Activated CD4-positive, alpha-beta T cell treated with anti-CD3 and anti-CD28 coated beads, Interleukin-2, amount 10 ng/mL, durations not matched to agents 24 days and 14 days (primary cell): ENCODE results near the gene PDE2A. TPM values are rescaled to one million over a fixed set of nuclear protein-coding genes. Genes with fewer than 3 reads are reported as not detected.
A peak's percentile ranks its signal among the peaks of the same experiment; 100 is the strongest.

Source experiments
- DNase-seq: peaks from one replicate; pipeline ENCODE4 v3.0.0; 2022
- H3K27ac Mint-ChIP-seq: one replicate; pipeline ENCODE4 v1.8.0; 2022; ENCODE audit warnings: mild to moderate bottlenecking, mixed read lengths
- H3K27me3 Mint-ChIP-seq: one replicate; pipeline ENCODE4 v1.8.0; 2022; ENCODE audit warnings: mixed read lengths
- H3K36me3 Mint-ChIP-seq: one replicate; pipeline ENCODE4 v1.8.0; 2022; ENCODE audit warnings: low read depth, mild to moderate bottlenecking, mixed read lengths
- H3K4me1 Mint-ChIP-seq: one replicate; pipeline ENCODE4 v1.8.0; 2021; ENCODE audit warnings: mixed read lengths
- H3K4me3 Mint-ChIP-seq: one replicate; pipeline ENCODE4 v1.8.0; 2022; ENCODE audit warnings: mild to moderate bottlenecking, moderate library complexity, mixed read lengths
- H3K9me3 Mint-ChIP-seq: one replicate; pipeline ENCODE4 v1.8.0; 2021; ENCODE audit warnings: mixed read lengths
- intact Hi-C: fragments of 100-400 bp; cut with micrococcal nuclease; formaldehyde crosslinking; loops from one replicate; pipeline ENCODE4 v1.15.1; 2023
- total RNA-seq: library from RNA; stranded (reverse); gene quantifications from 2 replicates; pipeline ENCODE4 v1.2.3, GENCODE V29; 2022

The PDE2A gene
- total RNA-seq, 1 donor from 2014 or later = 0.33 TPM

DNA sequence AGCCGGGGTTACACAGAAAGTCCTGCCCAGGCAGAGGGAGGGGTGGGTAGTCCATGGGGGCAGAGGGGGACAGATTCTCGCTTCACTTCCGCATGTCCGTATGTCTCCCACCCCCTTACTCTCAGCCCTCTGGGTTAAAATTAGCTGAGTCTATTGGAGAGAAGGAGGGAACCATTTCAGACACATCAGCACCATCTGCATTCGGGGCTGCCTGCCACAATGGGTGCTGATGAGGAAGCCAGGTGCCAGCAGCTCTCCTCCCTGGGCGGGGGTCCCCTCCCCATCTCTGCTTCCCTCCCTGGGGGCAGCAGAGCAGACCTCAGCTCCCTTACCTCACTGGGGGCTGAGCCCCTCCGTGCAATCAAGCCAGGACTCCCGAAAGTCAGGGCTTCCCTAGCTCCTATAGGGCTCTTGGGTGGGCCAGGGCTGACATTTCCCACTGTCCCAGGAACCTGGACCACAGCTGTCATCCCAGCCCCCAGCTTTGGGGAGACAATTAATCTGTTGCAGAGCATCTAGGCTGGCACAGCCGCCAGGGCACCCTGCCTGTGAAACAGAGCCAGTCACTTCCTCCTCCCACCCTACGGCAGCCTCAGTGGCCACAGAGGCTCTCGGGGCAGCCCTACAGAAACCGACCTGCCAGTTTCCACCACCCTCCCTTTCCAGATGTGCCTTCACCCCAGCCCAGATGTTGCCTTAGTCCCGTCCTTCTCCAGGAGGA is 67.3 kb downstream of the PDE2A start:
- Mint-ChIP-seq H3K4me1 (peaks cover 3% of the 10 kb centered on the region), H3K27me3 (peaks cover 23% of the 10 kb centered on the region), H3K4me3 (no peak overlapping the region), H3K36me3 (no peaks in the 10 kb centered on the region), H3K27ac (no peak overlapping the region), H3K9me3 (no peaks in the 10 kb centered on the region)
- intact Hi-C loops = no loop called here
- no peak for DNase-seq

GRCh38 chr11:72605973-72606747 is 68.1 kb downstream of the PDE2A start:
- peak overlapping the region; percentile 36 for H3K27ac Mint-ChIP-seq
- peaks cover 17% of the 10 kb centered on the region for H3K27me3 Mint-ChIP-seq
- no peak overlapping the region for H3K4me3 Mint-ChIP-seq
- no peaks in the 10 kb centered on the region for H3K9me3 Mint-ChIP-seq
- DNase-seq = no peak
- no peaks in the 10 kb centered on the region for H3K36me3 Mint-ChIP-seq
- peaks cover 3% of the 10 kb centered on the region for H3K4me1 Mint-ChIP-seq
- intact Hi-C loops = no loop called here

GRCh38 chr11:72604256-72604655 is 70.0 kb downstream of the PDE2A start:
- no peaks in the 10 kb centered on the region for H3K36me3 Mint-ChIP-seq
- no peak for DNase-seq
- H3K9me3 Mint-ChIP-seq = no peaks in the 10 kb centered on the region
- intact Hi-C loops = no loop called here
- peaks cover 3% of the 10 kb centered on the region for H3K4me1 Mint-ChIP-seq
- H3K27ac Mint-ChIP-seq = no peak overlapping the region
- peaks cover 14% of the 10 kb centered on the region for H3K27me3 Mint-ChIP-seq
- no peak overlapping the region for H3K4me3 Mint-ChIP-seq

GRCh38 chr11:72602250-72602904 is 71.8 kb downstream of the PDE2A start:
- DNase-seq = no peak

GRCh38 chr11:72600557-72600956 is 73.7 kb downstream of the PDE2A start:
- intact Hi-C loops = no loop called here
- Mint-ChIP-seq H3K9me3 (no peaks in the 10 kb centered on the region), H3K4me1 (no peaks in the 10 kb centered on the region)

More at GRCh38 chr11:72602250-72602904, 71.8 kb downstream of the PDE2A start:
- Mint-ChIP-seq H3K27ac (no peak overlapping the region), H3K36me3 (no peaks in the 10 kb centered on the region), H3K27me3 (peaks cover 10% of the 10 kb centered on the region), H3K4me1 (no peaks in the 10 kb centered on the region), H3K4me3 (no peak overlapping the region), H3K9me3 (no peaks in the 10 kb centered on the region)
- intact Hi-C loops = no loop called here

DNA sequence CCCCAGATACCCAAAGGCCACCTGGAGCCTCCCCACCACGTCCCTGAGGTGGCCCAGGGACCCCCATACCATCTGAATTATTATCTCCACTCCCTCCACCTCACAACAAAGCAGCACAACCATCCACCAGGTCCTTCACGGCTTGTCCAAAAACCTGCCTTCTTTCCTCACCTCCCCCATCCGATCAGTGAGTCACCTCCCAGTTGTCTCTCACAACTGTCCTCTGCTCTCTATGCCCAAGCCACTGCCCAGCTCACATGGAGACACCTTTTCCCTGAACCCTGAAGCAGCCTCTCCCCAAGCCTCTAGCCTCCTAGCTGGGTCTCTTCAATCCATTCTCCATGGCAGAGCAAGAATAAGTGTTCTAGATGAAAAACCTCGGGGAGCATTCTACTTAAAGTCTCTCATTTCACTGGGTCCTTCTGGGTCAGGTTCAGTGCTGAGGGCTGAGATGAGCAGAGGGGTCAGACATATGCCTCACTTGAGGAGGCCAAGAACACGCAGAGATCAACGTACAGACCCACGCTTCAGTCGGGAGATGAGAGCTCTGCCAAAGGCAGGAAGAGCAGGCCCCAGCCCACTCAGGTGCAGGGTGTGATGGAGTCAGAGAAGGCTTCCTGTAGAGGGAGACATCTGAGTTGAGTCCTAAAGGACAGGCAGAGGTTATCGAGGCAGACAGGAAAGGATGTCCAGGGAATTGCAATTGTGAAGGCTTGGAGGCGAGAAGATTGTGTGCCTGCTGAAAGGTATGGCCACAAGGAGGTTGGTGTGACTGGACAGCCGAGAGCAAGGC is 74.7 kb downstream of the PDE2A start:
- Mint-ChIP-seq H3K27ac (no peak overlapping the region), H3K36me3 (no peaks in the 10 kb centered on the region), H3K27me3 (peaks cover 16% of the 10 kb centered on the region), H3K4me1 (no peaks in the 10 kb centered on the region), H3K9me3 (no peaks in the 10 kb centered on the region), H3K4me3 (no peak overlapping the region)
- intact Hi-C loops = no loop called here
- no peak for DNase-seq

More at GRCh38 chr11:72600557-72600956, 73.7 kb downstream of the PDE2A start:
- no peak for DNase-seq
- no peaks in the 10 kb centered on the region for H3K36me3 Mint-ChIP-seq
- H3K27me3 Mint-ChIP-seq = peaks cover 11% of the 10 kb centered on the region
- H3K27ac Mint-ChIP-seq = no peak overlapping the region
- H3K4me3 Mint-ChIP-seq = no peak overlapping the region

- Mint-ChIP-seq H3K27ac (no peak overlapping the region), H3K9me3 (no peaks in the 10 kb centered on the region), H3K27me3 (peaks cover 17% of the 10 kb centered on the region), H3K4me3 (no peak overlapping the region), H3K4me1 (no peaks in the 10 kb centered on the region), H3K36me3 (no peaks in the 10 kb centered on the region)
- DNase-seq = no peak
- intact Hi-C loops = no loop called here
These were observed 75.3 kb downstream of the PDE2A start for GRCh38 chr11:72598906-72599305.

GRCh38 chr11:72598466-72598865 is 75.8 kb downstream of the PDE2A start:
- peaks cover 17% of the 10 kb centered on the region for H3K27me3 Mint-ChIP-seq
- no peak overlapping the region for H3K4me3 Mint-ChIP-seq
- H3K27ac Mint-ChIP-seq = no peak overlapping the region
- no peaks in the 10 kb centered on the region for H3K9me3 Mint-ChIP-seq
- no peak for DNase-seq
- intact Hi-C loops = no loop called here
- no peaks in the 10 kb centered on the region for H3K36me3 Mint-ChIP-seq
- no peaks in the 10 kb centered on the region for H3K4me1 Mint-ChIP-seq

DNA sequence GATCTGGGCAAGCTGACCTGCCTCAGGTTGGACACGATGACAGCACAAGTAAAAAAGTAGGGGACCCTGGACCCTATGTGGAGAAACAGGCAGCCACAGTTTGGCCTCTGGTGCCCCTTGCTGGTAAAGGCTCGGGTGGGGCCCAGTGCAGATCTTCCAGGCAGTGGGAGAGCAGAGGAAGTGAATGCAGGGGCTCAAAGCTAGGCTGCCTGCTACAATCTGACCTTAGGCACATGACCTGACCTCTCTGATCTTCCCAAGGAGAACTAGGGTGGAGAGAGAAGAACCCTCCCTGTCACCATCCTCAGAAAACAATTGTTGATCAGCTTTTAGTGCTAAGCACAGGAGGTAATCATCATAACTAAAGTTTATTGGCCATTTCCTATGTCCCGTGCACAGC is 76.5 kb downstream of the PDE2A start:
- no peaks in the 10 kb centered on the region for H3K9me3 Mint-ChIP-seq
- DNase-seq = no peak
- no peak overlapping the region for H3K27ac Mint-ChIP-seq
- no peaks in the 10 kb centered on the region for H3K36me3 Mint-ChIP-seq
- no peaks in the 10 kb centered on the region for H3K4me1 Mint-ChIP-seq
- intact Hi-C loops = no loop called here
- peaks cover 21% of the 10 kb centered on the region for H3K27me3 Mint-ChIP-seq
- no peak overlapping the region for H3K4me3 Mint-ChIP-seq

DNA sequence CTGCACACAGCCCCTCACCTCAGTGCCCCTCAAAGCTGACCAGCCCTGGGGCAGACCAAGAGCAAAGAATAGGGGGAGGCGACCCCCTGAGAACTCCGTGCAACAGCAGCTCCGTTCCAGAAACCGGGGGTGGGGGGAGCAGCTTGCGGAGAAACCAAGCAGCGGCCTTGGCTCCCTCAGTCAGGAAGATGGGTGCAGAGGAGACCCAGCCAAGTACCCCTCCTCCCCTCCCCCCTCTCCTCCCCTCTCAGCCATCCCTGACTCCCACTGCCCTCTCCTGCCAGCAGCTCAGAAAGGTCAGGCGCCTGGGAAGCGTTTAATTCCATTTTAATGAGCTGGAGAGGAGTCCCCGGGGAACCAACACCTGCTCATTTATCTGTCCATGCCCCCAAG is 78.9 kb downstream of the PDE2A start:
- DNase-seq = no peak
- H3K4me1 Mint-ChIP-seq = peaks cover 17% of the 10 kb centered on the region
- intact Hi-C loops = no loop called here
- H3K4me3 Mint-ChIP-seq = no peak overlapping the region
- no peaks in the 10 kb centered on the region for H3K36me3 Mint-ChIP-seq
- H3K27me3 Mint-ChIP-seq = peaks cover 41% of the 10 kb centered on the region
- H3K9me3 Mint-ChIP-seq = no peaks in the 10 kb centered on the region
- H3K27ac Mint-ChIP-seq = no peak overlapping the region

- no peak overlapping the region for H3K27ac Mint-ChIP-seq
- no peaks in the 10 kb centered on the region for H3K9me3 Mint-ChIP-seq
- H3K4me1 Mint-ChIP-seq = peaks cover 20% of the 10 kb centered on the region
- H3K4me3 Mint-ChIP-seq = no peak overlapping the region
- H3K36me3 Mint-ChIP-seq = no peaks in the 10 kb centered on the region
- intact Hi-C loops = no loop called here
- H3K27me3 Mint-ChIP-seq = peaks cover 45% of the 10 kb centered on the region
- no peak for DNase-seq
These were observed 79.5 kb downstream of the PDE2A start for GRCh38 chr11:72594493-72595291.

GRCh38 chr11:72592698-72593495 is 81.3 kb downstream of the PDE2A start:
- Mint-ChIP-seq H3K27ac (no peak overlapping the region), H3K9me3 (no peaks in the 10 kb centered on the region), H3K4me1 (peaks cover 23% of the 10 kb centered on the region), H3K27me3 (peaks cover 59% of the 10 kb centered on the region), H3K4me3 (no peak overlapping the region), H3K36me3 (no peaks in the 10 kb centered on the region)
- intact Hi-C loops = no loop called here
- DNase-seq = no peak
